T-helper 1 cell treated with Interleukin-12 subunit alpha and Interleukin-12 subunit beta and Interleukin-4 antibody, amounts not matched to agents 30 μg/mL and 1 μg/mL, for 36 hours (primary cell): ENCODE results near the gene BANF2.
A peak's percentile ranks its signal among the peaks of the same experiment; 100 is the strongest.

Source experiments
- H3K27ac Mint-ChIP-seq: one replicate; pipeline ENCODE4 v1.8.0; 2021; ENCODE audit warnings: mild to moderate bottlenecking, mixed read lengths
- H3K27me3 Mint-ChIP-seq: one replicate; pipeline ENCODE4 v1.8.0; 2021; ENCODE audit warnings: low read depth, mixed read lengths
- H3K36me3 Mint-ChIP-seq: one replicate; pipeline ENCODE4 v1.8.0; 2021; ENCODE audit warnings: low read depth, mixed read lengths
- H3K4me1 Mint-ChIP-seq: one replicate; pipeline ENCODE4 v1.8.0; 2021; ENCODE audit warnings: low read depth, mixed read lengths
- H3K4me3 Mint-ChIP-seq: one replicate; pipeline ENCODE4 v1.8.0; 2021; ENCODE audit warnings: mild to moderate bottlenecking, moderate library complexity, mixed read lengths
- H3K9me3 Mint-ChIP-seq: one replicate; pipeline ENCODE4 v1.8.0; 2021; ENCODE audit warnings: mixed read lengths

BANF2 gene

GRCh38 chr20:17674722-17675518 is 24.8 kb upstream of the BANF2 start:
- Mint-ChIP-seq H3K4me3 (no peak overlapping the region), H3K27me3 (no peaks in the 10 kb centered on the region), H3K36me3 (peaks cover 32% of the 10 kb centered on the region), H3K27ac (no peak overlapping the region), H3K9me3 (no peaks in the 10 kb centered on the region), H3K4me1 (peaks cover 21% of the 10 kb centered on the region)

- H3K4me1 Mint-ChIP-seq: peaks cover 25% of the 10 kb centered on the region
These were observed 24.0 kb upstream of the BANF2 start for GRCh38 chr20:17675519-17676377.

GRCh38 chr20:17676378-17676759 is 23.4 kb upstream of the BANF2 start:
- Mint-ChIP-seq H3K4me1 (peaks cover 19% of the 10 kb centered on the region), H3K27me3 (no peaks in the 10 kb centered on the region), H3K36me3 (peaks cover 21% of the 10 kb centered on the region), H3K4me3 (no peak overlapping the region), H3K9me3 (no peaks in the 10 kb centered on the region), H3K27ac (no peak overlapping the region)

More at GRCh38 chr20:17675519-17676377, 24.0 kb upstream of the BANF2 start:
- H3K36me3 Mint-ChIP-seq: peaks cover 27% of the 10 kb centered on the region
- H3K27me3 Mint-ChIP-seq: no peaks in the 10 kb centered on the region
- H3K9me3 Mint-ChIP-seq: no peaks in the 10 kb centered on the region
- H3K4me3 Mint-ChIP-seq: no peak overlapping the region
- peak overlapping the region; percentile 50 for H3K27ac Mint-ChIP-seq

- peaks cover 19% of the 10 kb centered on the region for H3K36me3 Mint-ChIP-seq
- no peak overlapping the region for H3K4me3 Mint-ChIP-seq
- H3K4me1 Mint-ChIP-seq: peaks cover 19% of the 10 kb centered on the region
- H3K27me3 Mint-ChIP-seq: no peaks in the 10 kb centered on the region
- no peak overlapping the region for H3K27ac Mint-ChIP-seq
- H3K9me3 Mint-ChIP-seq: no peaks in the 10 kb centered on the region
These were observed 22.8 kb upstream of the BANF2 start for GRCh38 chr20:17676942-17677341.

- no peak overlapping the region for H3K4me3 Mint-ChIP-seq
- peaks cover 22% of the 10 kb centered on the region for H3K4me1 Mint-ChIP-seq
- no peaks in the 10 kb centered on the region for H3K9me3 Mint-ChIP-seq
- peaks cover 14% of the 10 kb centered on the region for H3K36me3 Mint-ChIP-seq
- H3K27me3 Mint-ChIP-seq: peaks cover 6% of the 10 kb centered on the region
- H3K27ac Mint-ChIP-seq: no peak overlapping the region
These were observed 21.5 kb upstream of the BANF2 start for GRCh38 chr20:17678295-17678694.

- peaks cover 14% of the 10 kb centered on the region for H3K36me3 Mint-ChIP-seq
- H3K4me3 Mint-ChIP-seq: no peak overlapping the region
These were observed 20.9 kb upstream of the BANF2 start for GRCh38 chr20:17678886-17679285.

GRCh38 chr20:17679941-17680835 is 19.6 kb upstream of the BANF2 start:
- H3K4me3 Mint-ChIP-seq: peak overlapping the region; percentile 80
- peaks cover 25% of the 10 kb centered on the region for H3K27me3 Mint-ChIP-seq
- peaks cover 23% of the 10 kb centered on the region for H3K4me1 Mint-ChIP-seq
- peaks cover 13% of the 10 kb centered on the region for H3K36me3 Mint-ChIP-seq
- H3K27ac Mint-ChIP-seq: peak overlapping the region; percentile 57
- H3K9me3 Mint-ChIP-seq: no peaks in the 10 kb centered on the region

More at GRCh38 chr20:17678886-17679285, 20.9 kb upstream of the BANF2 start:
- no peak overlapping the region for H3K27ac Mint-ChIP-seq
- peaks cover 23% of the 10 kb centered on the region for H3K4me1 Mint-ChIP-seq
- peaks cover 12% of the 10 kb centered on the region for H3K27me3 Mint-ChIP-seq
- H3K9me3 Mint-ChIP-seq: no peaks in the 10 kb centered on the region

GRCh38 chr20:17680836-17681725 is 18.7 kb upstream of the BANF2 start:
- H3K4me3 Mint-ChIP-seq: peak overlapping the region; percentile 80
- peaks cover 34% of the 10 kb centered on the region for H3K27me3 Mint-ChIP-seq
- H3K9me3 Mint-ChIP-seq: no peaks in the 10 kb centered on the region
- peaks cover 23% of the 10 kb centered on the region for H3K4me1 Mint-ChIP-seq
- peak overlapping the region; percentile 57 for H3K27ac Mint-ChIP-seq
- H3K36me3 Mint-ChIP-seq: peaks cover 9% of the 10 kb centered on the region

- H3K4me1 Mint-ChIP-seq: peaks cover 21% of the 10 kb centered on the region
- H3K36me3 Mint-ChIP-seq: peaks cover 8% of the 10 kb centered on the region
- no peaks in the 10 kb centered on the region for H3K9me3 Mint-ChIP-seq
- H3K4me3 Mint-ChIP-seq: peak overlapping the region; percentile 88
- peak overlapping the region; percentile 87 for H3K27ac Mint-ChIP-seq
- H3K27me3 Mint-ChIP-seq: peaks cover 39% of the 10 kb centered on the region
These were observed 18.1 kb upstream of the BANF2 start for GRCh38 chr20:17681726-17682102.

- no peaks in the 10 kb centered on the region for H3K9me3 Mint-ChIP-seq
- peaks cover 21% of the 10 kb centered on the region for H3K4me1 Mint-ChIP-seq
- peaks cover 45% of the 10 kb centered on the region for H3K27me3 Mint-ChIP-seq
- H3K36me3 Mint-ChIP-seq: peaks cover 8% of the 10 kb centered on the region
- peak within 1 kb of the TSS; percentile 87 for H3K27ac Mint-ChIP-seq
- H3K4me3 Mint-ChIP-seq: peak within 1 kb of the TSS; percentile 88
These were observed 17.5 kb upstream of the BANF2 start, which contains the start of gene RRBP1 for GRCh38 chr20:17682103-17682888. TSS of gene RRBP1 (minus strand) at chr20:17682242. CDS start at chr20:17660507, 21,735 bp downstream.

- Mint-ChIP-seq H3K9me3 (no peaks in the 10 kb centered on the region), H3K27me3 (peaks cover 51% of the 10 kb centered on the region), H3K4me3 (peak overlapping the region; percentile 88), H3K27ac (no peak overlapping the region), H3K36me3 (peaks cover 8% of the 10 kb centered on the region), H3K4me1 (peaks cover 21% of the 10 kb centered on the region)
These were observed 16.9 kb upstream of the BANF2 start for GRCh38 chr20:17682889-17683198.

GRCh38 chr20:17683218-17684076 is 16.3 kb upstream of the BANF2 start:
- Mint-ChIP-seq H3K27me3 (peaks cover 54% of the 10 kb centered on the region), H3K4me1 (peaks cover 18% of the 10 kb centered on the region), H3K9me3 (no peaks in the 10 kb centered on the region), H3K4me3 (peak overlapping the region; percentile 29), H3K36me3 (peaks cover 5% of the 10 kb centered on the region), H3K27ac (no peak overlapping the region)
